ENCODE data around the gene LHX2. TPM values are rescaled to one million over a fixed set of nuclear protein-coding genes. Genes with fewer than 3 reads are reported as not detected.

Gene LHX2
- total RNA-seq, 2 donors from 2014 or later, result not detected

- Histone ChIP-seq H3K36me3 (replicated peaks in 1 of 2; ENCODE audit: insufficient read depth in 1 of 2, low read depth in 2 of 2) (no peaks in the 10 kb centered on the region), H3K4me3 (no peak overlapping the region), H3K9me3 (no peaks in the 10 kb centered on the region), H3K27me3 (peaks cover 0 to 82% of the 10 kb centered on the region in 2 donors), H3K27ac (no peak overlapping the region), H3K4me1 (peaks cover 61% of the 10 kb centered on the region)
- TF ChIP-seq, protein P1, sequence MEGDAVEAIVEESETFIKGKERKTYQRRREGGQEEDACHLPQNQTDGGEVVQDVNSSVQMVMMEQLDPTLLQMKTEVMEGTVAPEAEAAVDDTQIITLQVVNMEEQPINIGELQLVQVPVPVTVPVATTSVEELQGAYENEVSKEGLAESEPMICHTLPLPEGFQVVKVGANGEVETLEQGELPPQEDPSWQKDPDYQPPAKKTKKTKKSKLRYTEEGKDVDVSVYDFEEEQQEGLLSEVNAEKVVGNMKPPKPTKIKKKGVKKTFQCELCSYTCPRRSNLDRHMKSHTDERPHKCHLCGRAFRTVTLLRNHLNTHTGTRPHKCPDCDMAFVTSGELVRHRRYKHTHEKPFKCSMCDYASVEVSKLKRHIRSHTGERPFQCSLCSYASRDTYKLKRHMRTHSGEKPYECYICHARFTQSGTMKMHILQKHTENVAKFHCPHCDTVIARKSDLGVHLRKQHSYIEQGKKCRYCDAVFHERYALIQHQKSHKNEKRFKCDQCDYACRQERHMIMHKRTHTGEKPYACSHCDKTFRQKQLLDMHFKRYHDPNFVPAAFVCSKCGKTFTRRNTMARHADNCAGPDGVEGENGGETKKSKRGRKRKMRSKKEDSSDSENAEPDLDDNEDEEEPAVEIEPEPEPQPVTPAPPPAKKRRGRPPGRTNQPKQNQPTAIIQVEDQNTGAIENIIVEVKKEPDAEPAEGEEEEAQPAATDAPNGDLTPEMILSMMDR (IDR thresholded peaks at IDR 0.05), result no peak
- no peak for TF ChIP-seq POLR2A (IDR thresholded peaks at IDR 0.05)
- ATAC-seq (no peak), DNase-seq (no peak)
- intact Hi-C loops (cut with DNase I), result no loop called here
- 4 to 7% methylated on average over 11 to 40 of the region's 40 CpGs for WGBS, 2 donors
Measured at GRCh38 chr9:124013309-124014210, 2.0 kb downstream of the LHX2 start.

DNA sequence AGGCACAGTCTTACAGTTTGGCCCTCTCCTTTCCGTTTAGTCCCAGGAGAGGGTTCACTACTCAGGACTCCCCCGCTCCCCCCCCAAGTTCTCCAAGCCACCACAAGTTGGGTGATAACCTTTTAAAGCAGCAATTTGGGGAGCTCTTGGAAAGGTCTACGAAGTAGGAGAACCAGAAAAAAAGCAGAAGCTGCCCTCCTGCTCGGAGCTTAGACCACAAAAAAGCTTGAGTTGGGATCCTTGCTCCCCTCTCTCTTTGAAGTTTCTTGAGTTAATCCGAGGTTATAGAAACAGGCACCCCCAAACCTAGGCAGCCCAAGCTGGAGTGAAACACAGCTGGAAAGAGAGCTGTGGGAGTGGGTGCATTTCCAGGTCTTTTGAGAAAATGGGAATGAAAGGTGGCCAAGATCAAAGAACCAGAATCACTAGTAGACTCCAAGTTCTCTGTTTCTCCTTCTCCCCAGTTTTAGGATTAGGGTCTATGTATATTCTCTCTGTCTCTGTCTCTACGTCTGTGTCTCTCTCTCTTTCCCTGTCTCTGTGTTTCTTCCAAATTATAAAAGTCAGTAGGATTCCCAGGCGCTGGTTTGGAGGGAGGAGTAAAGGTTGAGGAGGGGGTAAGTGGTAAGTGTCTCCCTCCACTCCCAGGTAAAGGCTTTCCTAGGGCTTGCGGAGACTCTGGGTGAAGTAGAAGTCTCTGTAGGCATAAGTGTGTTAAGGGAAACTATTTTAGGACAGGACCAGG lies 2.8 kb downstream of the LHX2 start:
- no peak overlapping the region for H3K27ac ChIP-seq
- peaks cover 0 to 83% of the 10 kb centered on the region in 2 donors for H3K27me3 ChIP-seq
- TF ChIP-seq, protein P1 (IDR thresholded peaks at IDR 0.05), result no peak
- no peak for TF ChIP-seq POLR2A (IDR thresholded peaks at IDR 0.05)
- peaks cover 57% of the 10 kb centered on the region for H3K4me1 ChIP-seq
- no peaks in the 10 kb centered on the region for H3K36me3 ChIP-seq (replicated peaks in 1 of 2; ENCODE audit: insufficient read depth in 1 of 2, low read depth in 2 of 2)
- intact Hi-C loops (cut with DNase I), result no loop called here
- 9 to 16% methylated on average over 7 to 8 of the region's 8 CpGs for WGBS, 2 donors
- H3K9me3 ChIP-seq, result no peaks in the 10 kb centered on the region
- DNase-seq, result no peak
- H3K4me3 ChIP-seq, result no peak overlapping the region
- no peak for ATAC-seq

GRCh38 chr9:124014956-124015660 lies 3.5 kb downstream of the LHX2 start:
- Histone ChIP-seq H3K4me1 (peaks cover 57% of the 10 kb centered on the region), H3K27me3 (peaks cover 0 to 78% of the 10 kb centered on the region in 2 donors), H3K9me3 (no peaks in the 10 kb centered on the region), H3K36me3 (replicated peaks in 1 of 2; ENCODE audit: insufficient read depth in 1 of 2, low read depth in 2 of 2) (no peaks in the 10 kb centered on the region), H3K4me3 (no peak overlapping the region), H3K27ac (no peak overlapping the region)
- WGBS, 2 donors, result 7 to 9% methylated on average over 5 to 57 of the region's 57 CpGs
- no peak for TF ChIP-seq POLR2A (IDR thresholded peaks at IDR 0.05)
- TF ChIP-seq, protein P1 (IDR thresholded peaks at IDR 0.05), result no peak
- ATAC-seq (no peak), DNase-seq (no peak)
- intact Hi-C loops (cut with DNase I), result no loop called here

DNA sequence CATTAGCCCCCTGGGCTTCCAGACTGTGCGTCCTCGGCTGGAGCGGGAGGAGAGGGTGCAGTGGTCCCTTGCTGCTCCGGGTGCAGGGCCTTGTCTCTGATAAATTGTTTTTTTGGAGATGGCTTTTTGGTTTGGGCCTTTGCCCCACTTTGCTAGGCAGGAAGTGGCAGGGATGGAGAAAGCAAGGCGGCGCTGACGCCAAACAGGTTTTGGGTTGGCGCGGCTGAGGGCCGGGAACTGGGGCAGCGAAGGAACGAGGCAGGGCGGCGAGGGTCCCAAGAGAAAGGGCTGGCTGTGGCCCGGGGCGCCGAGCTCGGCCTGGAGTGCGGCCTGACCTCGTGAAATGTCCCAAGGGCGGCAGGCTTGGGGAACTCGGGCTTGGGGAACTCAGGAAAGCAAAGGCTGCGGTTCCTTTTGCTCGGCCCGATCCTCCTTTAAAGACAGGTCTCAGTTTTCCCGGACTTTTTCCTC lies 4.1 kb downstream of the LHX2 start:
- H3K9me3 ChIP-seq, result no peaks in the 10 kb centered on the region
- H3K27ac ChIP-seq, result no peak overlapping the region
- intact Hi-C loops (cut with DNase I), result no loop called here
- no peak for ATAC-seq
- peaks cover 56% of the 10 kb centered on the region for H3K4me1 ChIP-seq
- no peak for TF ChIP-seq POLR2A (IDR thresholded peaks at IDR 0.05)
- TF ChIP-seq, protein P1 (IDR thresholded peaks at IDR 0.05), result no peak
- no peaks in the 10 kb centered on the region for H3K36me3 ChIP-seq (replicated peaks in 1 of 2; ENCODE audit: insufficient read depth in 1 of 2, low read depth in 2 of 2)
- no peak overlapping the region for H3K4me3 ChIP-seq
- WGBS, 2 donors, result 4 to 6% methylated on average over 12 to 26 of the region's 26 CpGs
- H3K27me3 ChIP-seq, result peaks cover 0 to 78% of the 10 kb centered on the region in 2 donors
- DNase-seq, result no peak
